ENCODE data around the gene PTH2. TPM values are rescaled to one million over a fixed set of nuclear protein-coding genes. Genes with fewer than 3 reads are reported as not detected.

Gene PTH2
- total RNA-seq, 1 donor from 2014 or later, result not detected

- peaks cover 3% of the 10 kb centered on the region for H3K36me3 Mint-ChIP-seq (ENCODE audit: low read depth, unreplicated experiment)
- H2AFZ ChIP-seq (ENCODE audit: low read depth, low read length), result no peak overlapping the region
- H3K27me3 Mint-ChIP-seq (ENCODE audit: low read depth, unreplicated experiment), result peaks cover 79% of the 10 kb centered on the region
- H4K20me1 ChIP-seq (ENCODE audit: insufficient read depth, low read length), result peaks cover 7% of the 10 kb centered on the region
- H3K4me3 ChIP-seq (ENCODE audit: insufficient read depth, low read depth, low read length), result no peak overlapping the region
- no peaks in the 10 kb centered on the region for H3K36me3 ChIP-seq (ENCODE audit: insufficient read depth, low read length)
- peaks cover 4% of the 10 kb centered on the region for H3K4me1 Mint-ChIP-seq (ENCODE audit: low read depth, unreplicated experiment)
- TF ChIP-seq EZH2 (IDR thresholded peaks at IDR 0.05; ENCODE audit: insufficient read depth, low read length) (no peak), CTCF (IDR thresholded peaks at IDR 0.05; ENCODE audit: insufficient read depth, low read depth, low read length) (no peak)
- no peaks in the 10 kb centered on the region for H3K9me3 Mint-ChIP-seq (ENCODE audit: unreplicated experiment)
- no peak overlapping the region for H3K9ac ChIP-seq (ENCODE audit: low read length)
- no peak for DNase-seq (ENCODE audit: low read depth)
- FAIRE-seq, result no peak
- H3K9me3 ChIP-seq (ENCODE audit: insufficient read depth, low read depth, low read length), result no peaks in the 10 kb centered on the region
- peaks cover 67% of the 10 kb centered on the region for H3K27me3 ChIP-seq (ENCODE audit: insufficient read depth, low read length)
- H3K4me2 ChIP-seq (ENCODE audit: low read length), result no peak overlapping the region
- peaks cover 4% of the 10 kb centered on the region for H3K4me1 ChIP-seq (ENCODE audit: insufficient read depth, low read length)
- H3K27ac ChIP-seq (ENCODE audit: low read depth, low read length), result no peak overlapping the region
- H3K4me3 Mint-ChIP-seq (ENCODE audit: unreplicated experiment), result no peak overlapping the region
- H3K79me2 ChIP-seq (ENCODE audit: insufficient read depth, low read length), result no peaks in the 10 kb centered on the region
- H3K27ac Mint-ChIP-seq (ENCODE audit: unreplicated experiment), result no peak overlapping the region
Measured at GRCh38 chr19:49419173-49419572, 4.1 kb downstream of the PTH2 start.

- FAIRE-seq (no peak), DNase-seq (ENCODE audit: low read depth) (no peak)
- Mint-ChIP-seq H3K36me3 (ENCODE audit: low read depth, unreplicated experiment) (peaks cover 3% of the 10 kb centered on the region), H3K27ac (ENCODE audit: unreplicated experiment) (no peak overlapping the region), H3K9me3 (ENCODE audit: unreplicated experiment) (no peaks in the 10 kb centered on the region), H3K4me1 (ENCODE audit: low read depth, unreplicated experiment) (peaks cover 4% of the 10 kb centered on the region), H3K4me3 (ENCODE audit: unreplicated experiment) (no peak overlapping the region), H3K27me3 (ENCODE audit: low read depth, unreplicated experiment) (peaks cover 79% of the 10 kb centered on the region)
- Histone ChIP-seq H3K9ac (ENCODE audit: low read length) (no peak overlapping the region), H3K27me3 (ENCODE audit: insufficient read depth, low read length) (peaks cover 61% of the 10 kb centered on the region), H3K4me2 (ENCODE audit: low read length) (no peak overlapping the region), H3K79me2 (ENCODE audit: insufficient read depth, low read length) (no peaks in the 10 kb centered on the region), H4K20me1 (ENCODE audit: insufficient read depth, low read length) (peaks cover 7% of the 10 kb centered on the region), H2AFZ (ENCODE audit: low read depth, low read length) (no peak overlapping the region), H3K27ac (ENCODE audit: low read depth, low read length) (no peak overlapping the region), H3K4me1 (ENCODE audit: insufficient read depth, low read length) (peaks cover 4% of the 10 kb centered on the region), H3K36me3 (ENCODE audit: insufficient read depth, low read length) (no peaks in the 10 kb centered on the region), H3K9me3 (ENCODE audit: insufficient read depth, low read depth, low read length) (no peaks in the 10 kb centered on the region), H3K4me3 (ENCODE audit: insufficient read depth, low read depth, low read length) (no peak overlapping the region)
- TF ChIP-seq EZH2 (IDR thresholded peaks at IDR 0.05; ENCODE audit: insufficient read depth, low read length) (no peak), CTCF (IDR thresholded peaks at IDR 0.05; ENCODE audit: insufficient read depth, low read depth, low read length) (no peak)
Measured at GRCh38 chr19:49418511-49418910, 4.7 kb downstream of the PTH2 start.

- Histone ChIP-seq H3K27ac (ENCODE audit: low read depth, low read length) (no peak overlapping the region), H3K9me3 (ENCODE audit: insufficient read depth, low read depth, low read length) (no peaks in the 10 kb centered on the region), H3K36me3 (ENCODE audit: insufficient read depth, low read length) (no peaks in the 10 kb centered on the region), H3K4me3 (ENCODE audit: insufficient read depth, low read depth, low read length) (no peak overlapping the region), H3K79me2 (ENCODE audit: insufficient read depth, low read length) (no peaks in the 10 kb centered on the region), H3K27me3 (ENCODE audit: insufficient read depth, low read length) (peaks cover 47% of the 10 kb centered on the region), H4K20me1 (ENCODE audit: insufficient read depth, low read length) (peaks cover 7% of the 10 kb centered on the region), H2AFZ (ENCODE audit: low read depth, low read length) (no peak overlapping the region), H3K4me2 (ENCODE audit: low read length) (no peak overlapping the region), H3K9ac (ENCODE audit: low read length) (no peak overlapping the region), H3K4me1 (ENCODE audit: insufficient read depth, low read length) (no peaks in the 10 kb centered on the region)
- no peak for TF ChIP-seq CTCF (IDR thresholded peaks at IDR 0.05; ENCODE audit: insufficient read depth, low read depth, low read length)
- Mint-ChIP-seq H3K9me3 (ENCODE audit: unreplicated experiment) (no peaks in the 10 kb centered on the region), H3K36me3 (ENCODE audit: low read depth, unreplicated experiment) (peaks cover 3% of the 10 kb centered on the region), H3K27ac (ENCODE audit: unreplicated experiment) (no peak overlapping the region), H3K4me3 (ENCODE audit: unreplicated experiment) (no peak overlapping the region), H3K27me3 (ENCODE audit: low read depth, unreplicated experiment) (peaks cover 82% of the 10 kb centered on the region), H3K4me1 (ENCODE audit: low read depth, unreplicated experiment) (peaks cover 4% of the 10 kb centered on the region)
- no peak for DNase-seq (ENCODE audit: low read depth)
- FAIRE-seq, result no peak
Measured at GRCh38 chr19:49417088-49417487, 6.2 kb downstream of the PTH2 start.
